Colonic mucosa (tissue), 4 donors: ENCODE data around the gene DENND5B. TPM values are rescaled to one million over a fixed set of nuclear protein-coding genes. Genes with fewer than 3 reads are reported as not detected.

Experiments
- DNase-seq: peaks from one replicate; pipeline ENCODE4 v3.0.0-alpha.2; 2020
- H3K27ac ChIP-seq: fragments of 200-600 bp; one replicate; pipeline ENCODE4 v1.8.0; 2021
- H3K27me3 ChIP-seq: fragments of 200-600 bp; one replicate; pipeline ENCODE4 v1.8.0; 2021
- H3K36me3 ChIP-seq: fragments of 200-600 bp; one replicate; pipeline ENCODE4 v1.8.0; 2021
- H3K4me1 ChIP-seq: fragments of 200-600 bp; one replicate; pipeline ENCODE4 v1.8.0; 2021; ENCODE audit warnings: mild to moderate bottlenecking
- H3K4me3 ChIP-seq: fragments of 200-600 bp; one replicate; pipeline ENCODE4 v1.8.0; 2021
- H3K9ac ChIP-seq, 2 donors: one replicate each; pipeline ENCODE4 v1.7.0; 2013; ENCODE audit warnings: control low read depth in 2 of 2, low read depth in 2 of 2, low read length in 2 of 2
- H3K9me3 ChIP-seq: fragments of 200-600 bp; one replicate; pipeline ENCODE4 v1.8.0; 2021
- intact Hi-C: fragments of 100-400 bp; cut with DNase I; formaldehyde crosslinking; loops from one replicate; pipeline ENCODE4 v1.14.1; 2022
- total RNA-seq, 2 donors: library from RNA; stranded (reverse); fragmentation: NEBNext Ultra II Directional in 1 of 2; extraction: Animal tissue kit (Norgen Biotek cat#: 25700) in 1 of 2; gene quantifications; one replicate each; pipeline ENCODE4 v1.2.1, GENCODE V29; 2021
- TF ChIP-seq, protein P1 (sequence below): fragments of 200-600 bp; IDR thresholded peaks from one replicate; pipeline ENCODE4 v1.8.0; 2022; ENCODE audit warnings: antibody characterized with exemption, mild to moderate bottlenecking
- donor health status: healthy.
- donor health status: DM: no; HTN: no; CAD: no.
- donor health status: DM: no; HTN: no; CAD: no.

DENND5B gene
- total RNA-seq, 2 donors from 2014 or later: 3.9 to 11.8 TPM

DNA sequence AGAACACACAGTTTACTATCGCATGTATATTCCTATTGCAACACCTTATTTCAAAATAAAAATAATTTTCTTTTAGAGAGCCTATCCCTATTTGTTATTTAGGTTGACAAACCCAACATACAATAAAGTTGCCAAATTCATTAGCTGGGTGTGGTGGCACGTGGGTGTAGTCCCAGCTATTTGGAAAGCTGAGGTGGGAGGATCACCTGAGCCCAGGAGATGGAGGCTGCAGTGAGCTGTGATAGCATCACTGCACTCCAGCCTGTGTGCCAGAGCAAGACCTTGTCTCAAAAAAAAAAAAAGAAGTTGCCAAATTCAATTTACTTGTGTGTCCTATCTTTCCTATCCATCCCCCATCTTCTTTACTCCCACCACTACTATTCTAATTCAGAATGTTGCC, 23.9 kb downstream of the DENND5B start:
- TF ChIP-seq, protein P1, sequence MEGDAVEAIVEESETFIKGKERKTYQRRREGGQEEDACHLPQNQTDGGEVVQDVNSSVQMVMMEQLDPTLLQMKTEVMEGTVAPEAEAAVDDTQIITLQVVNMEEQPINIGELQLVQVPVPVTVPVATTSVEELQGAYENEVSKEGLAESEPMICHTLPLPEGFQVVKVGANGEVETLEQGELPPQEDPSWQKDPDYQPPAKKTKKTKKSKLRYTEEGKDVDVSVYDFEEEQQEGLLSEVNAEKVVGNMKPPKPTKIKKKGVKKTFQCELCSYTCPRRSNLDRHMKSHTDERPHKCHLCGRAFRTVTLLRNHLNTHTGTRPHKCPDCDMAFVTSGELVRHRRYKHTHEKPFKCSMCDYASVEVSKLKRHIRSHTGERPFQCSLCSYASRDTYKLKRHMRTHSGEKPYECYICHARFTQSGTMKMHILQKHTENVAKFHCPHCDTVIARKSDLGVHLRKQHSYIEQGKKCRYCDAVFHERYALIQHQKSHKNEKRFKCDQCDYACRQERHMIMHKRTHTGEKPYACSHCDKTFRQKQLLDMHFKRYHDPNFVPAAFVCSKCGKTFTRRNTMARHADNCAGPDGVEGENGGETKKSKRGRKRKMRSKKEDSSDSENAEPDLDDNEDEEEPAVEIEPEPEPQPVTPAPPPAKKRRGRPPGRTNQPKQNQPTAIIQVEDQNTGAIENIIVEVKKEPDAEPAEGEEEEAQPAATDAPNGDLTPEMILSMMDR: no peak
- Histone ChIP-seq H3K4me1 (no peaks in the 10 kb centered on the region), H3K4me3 (no peak overlapping the region), H3K27ac (no peak overlapping the region), H3K9ac (no peak overlapping the region), H3K36me3 (no peaks in the 10 kb centered on the region), H3K27me3 (no peaks in the 10 kb centered on the region), H3K9me3 (no peaks in the 10 kb centered on the region)
- DNase-seq: no peak
- intact Hi-C loops: no loop called here

DNA sequence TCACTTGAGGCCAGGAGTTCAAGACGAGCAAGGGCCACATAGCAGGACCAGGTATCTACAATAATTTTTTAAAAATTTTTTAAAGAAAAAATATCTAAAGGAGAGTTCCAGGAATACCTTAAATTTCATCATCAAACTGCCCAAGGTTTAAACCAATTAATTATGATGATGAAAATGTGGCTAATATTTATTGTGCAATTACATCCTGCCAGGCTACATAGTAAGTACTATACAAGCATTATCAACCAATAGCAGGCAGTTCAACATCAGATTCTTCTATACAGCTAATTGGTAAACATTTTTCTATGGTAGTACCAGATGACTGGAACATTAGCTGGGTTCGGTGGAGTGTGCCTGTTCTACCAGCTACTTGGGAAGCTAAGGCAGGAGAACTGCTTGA, 24.4 kb downstream of the DENND5B start:
- no peaks in the 10 kb centered on the region for H3K4me1 ChIP-seq
- H3K9ac ChIP-seq: no peak overlapping the region
- H3K27me3 ChIP-seq: no peaks in the 10 kb centered on the region
- no peak overlapping the region for H3K4me3 ChIP-seq
- TF ChIP-seq, protein P1: no peak
- no peaks in the 10 kb centered on the region for H3K36me3 ChIP-seq
- no peak for DNase-seq
- H3K9me3 ChIP-seq: no peaks in the 10 kb centered on the region
- H3K27ac ChIP-seq: no peak overlapping the region
- intact Hi-C loops: no loop called here

DNA sequence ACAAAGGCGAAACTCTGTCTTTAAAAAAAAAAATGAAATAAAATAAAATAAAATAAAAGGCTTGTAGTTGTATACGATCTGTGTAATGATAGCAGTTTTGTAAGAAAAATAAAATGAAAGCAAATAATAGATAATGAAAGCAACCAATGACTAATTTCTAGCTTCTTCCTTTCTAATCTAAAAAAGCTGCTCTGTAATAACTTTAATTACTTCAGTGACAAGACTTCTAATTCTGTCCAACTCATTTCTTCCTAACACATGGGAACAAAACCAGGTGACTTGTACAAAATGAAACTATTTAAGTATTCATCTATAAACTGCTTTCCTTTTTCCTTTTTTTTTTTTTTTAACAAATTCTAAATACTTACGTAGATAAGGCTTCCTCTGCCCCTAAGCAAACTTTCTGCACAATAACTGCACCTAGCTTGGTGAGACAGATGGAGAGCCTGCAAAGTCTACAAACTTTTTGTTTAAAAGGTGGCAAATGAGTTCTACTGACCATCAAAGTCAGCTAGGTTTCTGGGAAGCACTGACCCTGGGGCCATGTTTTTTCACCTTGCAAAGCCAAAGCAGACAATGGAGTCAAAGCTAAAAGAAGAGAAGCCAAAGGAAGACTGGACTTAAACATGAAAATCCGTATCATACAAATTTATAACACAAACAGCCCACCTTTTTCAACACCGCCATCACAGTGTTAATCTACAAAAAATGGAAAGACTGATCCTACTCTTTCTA, 28.2 kb downstream of the DENND5B start:
- Histone ChIP-seq H3K27me3 (no peaks in the 10 kb centered on the region), H3K36me3 (no peaks in the 10 kb centered on the region), H3K9ac (no peak overlapping the region), H3K4me3 (no peak overlapping the region), H3K27ac (no peak overlapping the region), H3K9me3 (no peaks in the 10 kb centered on the region), H3K4me1 (no peaks in the 10 kb centered on the region)
- TF ChIP-seq, protein P1: no peak
- no peak for DNase-seq
- intact Hi-C loops: no loop called here

DNA sequence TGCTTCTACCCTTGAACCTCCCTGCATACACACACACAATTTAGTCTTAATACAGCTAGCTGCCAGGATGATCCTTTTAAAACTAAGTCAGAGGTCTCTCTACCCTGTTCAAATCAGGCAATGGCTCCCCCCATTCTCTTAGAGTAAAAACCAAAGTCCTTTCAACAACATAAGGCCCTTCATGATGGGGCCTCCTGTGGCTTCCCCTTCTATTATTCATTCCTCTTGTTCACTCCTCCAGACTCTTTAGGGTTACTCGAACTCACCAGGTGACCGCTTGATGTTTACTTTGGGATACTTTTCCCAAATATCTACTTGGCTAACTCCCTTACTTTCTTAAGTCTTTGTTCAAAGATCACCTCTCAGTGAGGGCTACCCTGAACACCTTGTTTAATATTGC, 30.4 kb downstream of the DENND5B start:
- H3K27me3 ChIP-seq: no peaks in the 10 kb centered on the region
- H3K36me3 ChIP-seq: no peaks in the 10 kb centered on the region
- DNase-seq: no peak
- no peak overlapping the region for H3K4me3 ChIP-seq
- no peak overlapping the region for H3K9ac ChIP-seq
- no peaks in the 10 kb centered on the region for H3K9me3 ChIP-seq
- no peaks in the 10 kb centered on the region for H3K4me1 ChIP-seq
- H3K27ac ChIP-seq: no peak overlapping the region
- TF ChIP-seq, protein P1: no peak
- intact Hi-C loops: no loop called here

DNA sequence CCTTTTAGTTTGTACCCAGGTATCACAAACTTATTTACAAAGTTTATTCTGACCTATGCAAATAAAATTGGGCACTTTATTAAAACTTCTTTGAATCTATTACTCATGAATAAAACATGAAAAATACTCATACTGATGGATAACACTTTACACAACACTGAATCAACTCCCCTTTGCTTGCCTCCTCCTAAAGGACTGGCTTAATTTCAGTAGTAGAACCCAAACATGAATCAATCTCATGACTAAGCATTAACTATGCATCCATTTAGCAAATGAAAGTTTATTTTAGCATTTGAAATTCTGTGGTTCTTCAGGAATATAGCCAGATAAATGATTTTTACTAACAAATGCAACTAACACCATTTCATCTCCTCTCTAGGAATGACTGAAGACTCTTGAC, 32.4 kb downstream of the DENND5B start:
- Histone ChIP-seq H3K4me3 (no peak overlapping the region), H3K27ac (no peak overlapping the region), H3K4me1 (no peaks in the 10 kb centered on the region), H3K27me3 (no peaks in the 10 kb centered on the region), H3K9me3 (no peaks in the 10 kb centered on the region), H3K9ac (no peak overlapping the region), H3K36me3 (no peaks in the 10 kb centered on the region)
- TF ChIP-seq, protein P1: no peak
- DNase-seq: no peak
- intact Hi-C loops: no loop called here
